ENCODE results near the gene MRAP. TPM values are rescaled to one million over a fixed set of nuclear protein-coding genes. Genes with fewer than 3 reads are reported as not detected.
"Not testable (repeated sequence)": the region's sequence is repeated elsewhere in the genome, so short reads cannot be mapped to it uniquely, and the experiment has no call there.

The MRAP gene
- total RNA-seq, 2 experiments from 2014 or later: not detected

- CTCF ChIA-PET: interaction anchor here (1.0 kb wide), 1 partner anchor 298 kb away, joined by 3 read pairs; no protein-coding TSS in a partner anchor
- POLR2A ChIA-PET: interaction anchor here (0.7 kb wide), 1 partner anchor 23 kb away, joined by 4 read pairs; no protein-coding TSS in a partner anchor
Measured at GRCh38 chr21:32302560-32302959, 3.9 kb downstream of the MRAP start.

DNA sequence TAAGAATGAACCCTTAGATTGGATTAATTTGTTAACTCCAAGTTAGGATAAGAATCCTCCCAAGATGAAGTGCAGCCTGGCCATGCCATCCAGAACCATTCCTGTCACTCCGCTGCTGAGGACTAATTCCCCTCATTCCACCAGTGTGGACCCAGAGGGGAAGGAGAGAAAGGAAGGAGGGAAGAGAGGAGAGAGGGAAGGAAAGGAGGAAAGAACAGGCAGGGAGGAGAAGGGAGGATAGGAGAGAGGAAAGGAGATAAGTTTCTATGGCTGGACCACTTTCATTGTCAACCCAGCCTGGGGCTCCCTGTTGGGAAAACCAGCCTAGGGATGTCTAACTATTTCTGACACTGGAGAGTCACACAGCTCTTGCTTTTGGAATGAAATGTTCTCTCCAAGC, 4.7 kb downstream of the MRAP start:
- no peaks in the 10 kb centered on the region for H3K4me1 Mint-ChIP-seq (ENCODE audit: low read depth)
- H3K9me3 Mint-ChIP-seq: no peaks in the 10 kb centered on the region
- peaks cover 29% of the 10 kb centered on the region for H3K36me3 Mint-ChIP-seq
- POLR2A ChIA-PET: interaction anchor here (0.7 kb wide), 1 partner anchor 24 kb away, joined by 4 read pairs; no protein-coding TSS in a partner anchor
- CTCF ChIA-PET: interaction anchor here (1.0 kb wide), 1 partner anchor 297 kb away, joined by 3 read pairs; no protein-coding TSS in a partner anchor
- DNase-seq: no peak
- H3K4me3 Mint-ChIP-seq: no peak overlapping the region
- no peaks in the 10 kb centered on the region for H3K27me3 Mint-ChIP-seq
- intact Hi-C loops (cut with micrococcal nuclease): no loop called here
- H3K27ac Mint-ChIP-seq: no peak overlapping the region

More at GRCh38 chr21:32302560-32302959, 3.9 kb downstream of the MRAP start:
- no peak overlapping the region for H3K27ac Mint-ChIP-seq
- no peak overlapping the region for H3K4me3 Mint-ChIP-seq
- peaks cover 29% of the 10 kb centered on the region for H3K36me3 Mint-ChIP-seq
- H3K9me3 Mint-ChIP-seq: no peaks in the 10 kb centered on the region
- no peak for DNase-seq
- H3K27me3 Mint-ChIP-seq: no peaks in the 10 kb centered on the region
- no peaks in the 10 kb centered on the region for H3K4me1 Mint-ChIP-seq (ENCODE audit: low read depth)
- intact Hi-C loops (cut with micrococcal nuclease): no loop called here

DNA sequence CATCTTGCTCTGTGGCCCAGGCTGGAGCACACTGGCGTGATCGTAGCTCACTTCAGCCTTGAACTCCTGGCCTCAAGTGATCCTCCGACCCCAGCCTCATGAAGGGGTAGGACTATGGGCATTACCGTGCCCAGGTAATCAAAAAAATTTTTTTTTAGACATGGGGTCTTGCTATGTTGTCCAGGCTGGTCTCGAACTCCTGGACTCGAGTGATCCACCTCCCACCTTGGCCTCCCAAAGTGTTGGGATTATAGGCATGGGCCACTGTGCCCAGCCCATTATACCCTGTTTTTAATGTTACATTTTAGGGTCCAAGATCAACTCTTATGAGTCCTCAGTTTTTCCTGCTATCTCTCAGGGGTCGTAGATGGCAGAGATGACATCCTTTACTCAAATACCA, 6.3 kb downstream of the MRAP start:
- H3K4me3 Mint-ChIP-seq: no peak overlapping the region
- ChIA-PET CTCF (no interaction called here), POLR2A (no interaction called here)
- no peak overlapping the region for H3K27ac Mint-ChIP-seq
- no peaks in the 10 kb centered on the region for H3K9me3 Mint-ChIP-seq
- H3K4me1 Mint-ChIP-seq (ENCODE audit: low read depth): no peaks in the 10 kb centered on the region
- no peaks in the 10 kb centered on the region for H3K27me3 Mint-ChIP-seq
- intact Hi-C loops (cut with micrococcal nuclease): no loop called here
- DNase-seq: no peak
- peaks cover 25% of the 10 kb centered on the region for H3K36me3 Mint-ChIP-seq

DNA sequence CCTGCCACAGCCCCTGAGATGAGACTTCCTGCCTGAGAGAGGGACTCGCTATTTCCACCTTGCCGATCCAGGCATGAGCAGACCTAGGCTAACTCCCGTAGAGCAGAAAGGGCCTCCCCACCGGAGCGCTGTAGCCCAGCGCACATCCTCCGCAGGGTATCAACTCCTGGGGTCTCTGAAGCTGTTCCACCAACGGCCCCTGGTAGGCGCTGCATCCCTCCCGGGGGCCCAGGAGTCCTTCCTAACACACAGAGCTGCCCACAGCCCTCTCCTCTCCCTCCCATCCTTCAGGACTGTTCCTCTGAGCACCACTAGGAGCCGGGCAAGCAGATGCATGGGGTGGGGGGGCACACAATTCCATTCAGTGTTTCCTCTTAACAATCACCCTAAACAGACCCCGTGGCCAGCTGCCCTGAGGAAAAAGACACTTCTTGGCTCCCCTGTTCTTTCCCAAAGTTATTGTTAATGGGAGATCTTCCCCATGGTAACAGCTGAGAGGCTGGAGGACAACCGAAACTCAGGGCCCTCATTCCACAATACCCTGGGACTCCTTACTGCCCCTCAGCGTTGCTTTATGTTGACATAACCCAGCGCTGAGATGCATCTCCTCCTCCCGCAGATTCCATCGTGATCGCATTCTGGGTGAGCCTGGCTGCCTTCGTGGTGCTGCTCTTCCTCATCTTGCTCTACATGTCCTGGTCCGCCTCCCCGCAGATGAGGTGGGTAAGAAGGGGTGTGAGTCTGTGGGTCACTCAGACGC, 7.5 kb downstream of the MRAP start:
- ChIA-PET POLR2A (interaction anchor here (0.6 kb wide), 1 partner anchor 934 kb away, joined by 3 read pairs; no protein-coding TSS in a partner anchor), CTCF (no interaction called here)
- Mint-ChIP-seq H3K4me1 (ENCODE audit: low read depth) (peaks cover 4% of the 10 kb centered on the region), H3K27ac (no peak overlapping the region), H3K9me3 (no peaks in the 10 kb centered on the region), H3K36me3 (peaks cover 20% of the 10 kb centered on the region), H3K4me3 (no peak overlapping the region), H3K27me3 (no peaks in the 10 kb centered on the region)
- intact Hi-C loops (cut with micrococcal nuclease): no loop called here
- no peak for DNase-seq

DNA sequence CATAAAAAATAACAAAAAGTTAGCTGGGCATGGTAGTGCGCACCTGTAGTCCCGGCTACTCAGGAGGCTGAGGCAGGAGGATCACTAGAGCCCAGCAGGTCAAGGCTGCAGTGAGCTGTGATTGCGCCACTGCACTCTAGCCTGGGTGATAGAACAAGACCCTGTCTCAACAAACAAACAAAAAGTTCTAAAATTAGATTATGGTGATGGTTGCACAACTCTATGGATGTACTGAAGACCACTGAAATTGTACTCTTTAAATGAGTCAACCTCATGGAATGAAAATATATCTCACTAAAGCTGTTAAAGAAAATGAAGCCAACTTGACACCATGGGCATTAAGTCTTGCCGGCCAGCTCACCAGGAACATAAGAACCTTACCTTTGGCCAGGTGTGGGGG, 9.1 kb downstream of the MRAP start:
- ChIA-PET CTCF (interaction anchor here (0.7 kb wide), 1 partner anchor 16 kb away, joined by 4 read pairs; no protein-coding TSS in a partner anchor), POLR2A (no interaction called here)
- intact Hi-C loops (cut with micrococcal nuclease): no loop called here
- no peaks in the 10 kb centered on the region for H3K9me3 Mint-ChIP-seq
- peaks cover 26% of the 10 kb centered on the region for H3K36me3 Mint-ChIP-seq
- H3K4me1 Mint-ChIP-seq (ENCODE audit: low read depth): peaks cover 4% of the 10 kb centered on the region
- H3K27ac Mint-ChIP-seq: no peak overlapping the region
- DNase-seq: no peak
- H3K4me3 Mint-ChIP-seq: no peak overlapping the region
- no peaks in the 10 kb centered on the region for H3K27me3 Mint-ChIP-seq

GRCh38 chr21:32308696-32309095, 10.0 kb downstream of the MRAP start:
- POLR2A ChIA-PET: no interaction called here

DNA sequence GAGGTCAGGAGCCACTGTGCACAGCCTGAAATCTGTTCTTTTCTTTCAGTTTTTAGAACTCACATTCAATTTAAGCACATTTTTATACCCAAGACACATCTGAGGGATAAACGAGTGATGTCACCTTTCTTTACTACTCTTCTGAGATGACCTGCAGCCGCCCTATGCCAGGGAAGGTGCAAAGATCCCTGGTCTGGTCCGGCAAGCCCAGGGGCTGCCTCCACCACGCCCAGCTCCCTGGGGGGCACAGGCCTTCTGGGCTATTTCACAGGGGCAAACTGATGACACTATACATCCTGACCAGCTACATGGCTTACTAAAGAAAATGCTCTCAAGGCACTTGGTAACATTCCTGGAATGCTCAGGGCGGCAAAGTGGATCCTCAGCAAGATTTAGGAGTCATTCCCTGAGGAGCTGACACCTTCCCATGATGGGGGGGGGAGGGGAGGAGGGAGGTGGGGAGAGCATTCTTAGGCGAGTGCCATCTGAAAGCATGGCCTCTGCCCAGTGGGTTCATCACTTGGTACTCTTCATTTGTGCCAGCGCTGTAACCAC, 11.3 kb downstream of the MRAP start:
- no peak for DNase-seq
- no peaks in the 10 kb centered on the region for H3K9me3 Mint-ChIP-seq
- no peaks in the 10 kb centered on the region for H3K27me3 Mint-ChIP-seq
- H3K4me3 Mint-ChIP-seq: no peak overlapping the region
- POLR2A ChIA-PET: no interaction called here
- intact Hi-C loops (cut with micrococcal nuclease): no loop called here
- H3K36me3 Mint-ChIP-seq: peaks cover 32% of the 10 kb centered on the region
- H3K27ac Mint-ChIP-seq: no peak overlapping the region
- peaks cover 4% of the 10 kb centered on the region for H3K4me1 Mint-ChIP-seq (ENCODE audit: low read depth)
- CTCF ChIA-PET: no interaction called here

More at GRCh38 chr21:32308696-32309095, 10.0 kb downstream of the MRAP start:
- Mint-ChIP-seq H3K9me3 (no peaks in the 10 kb centered on the region), H3K27me3 (no peaks in the 10 kb centered on the region), H3K27ac (no peak overlapping the region), H3K4me3 (no peak overlapping the region), H3K4me1 (ENCODE audit: low read depth) (peaks cover 4% of the 10 kb centered on the region), H3K36me3 (peaks cover 26% of the 10 kb centered on the region)
- intact Hi-C loops (cut with micrococcal nuclease): no loop called here
- no peak for DNase-seq
- CTCF ChIA-PET: no interaction called here

GRCh38 chr21:32310976-32311375, 12.3 kb downstream of the MRAP start:
- H3K27me3 Mint-ChIP-seq; POLR2A ChIA-PET; H3K9me3 Mint-ChIP-seq; intact Hi-C loops (cut with micrococcal nuclease); H3K4me1 Mint-ChIP-seq (ENCODE audit: low read depth); H3K27ac Mint-ChIP-seq; H3K4me3 Mint-ChIP-seq: not testable (repeated sequence)
- peaks cover 30% of the 10 kb centered on the region for H3K36me3 Mint-ChIP-seq
- CTCF ChIA-PET: interaction anchor here (0.6 kb wide), 1 partner anchor 89 kb away, joined by 3 read pairs; no protein-coding TSS in a partner anchor
- DNase-seq: peak; percentile 16

GRCh38 chr21:32311621-32312020, 13.0 kb downstream of the MRAP start:
- no peak overlapping the region for H3K27ac Mint-ChIP-seq
- intact Hi-C loops (cut with micrococcal nuclease): no loop called here
- POLR2A ChIA-PET: no interaction called here
- H3K4me3 Mint-ChIP-seq: no peak overlapping the region
- H3K4me1 Mint-ChIP-seq (ENCODE audit: low read depth): peaks cover 4% of the 10 kb centered on the region
- DNase-seq: no peak
- no peaks in the 10 kb centered on the region for H3K27me3 Mint-ChIP-seq
- H3K9me3 Mint-ChIP-seq: no peaks in the 10 kb centered on the region
- CTCF ChIA-PET: interaction anchor here (0.6 kb wide), 1 partner anchor 89 kb away, joined by 3 read pairs; no protein-coding TSS in a partner anchor
- H3K36me3 Mint-ChIP-seq: peaks cover 27% of the 10 kb centered on the region

DNA sequence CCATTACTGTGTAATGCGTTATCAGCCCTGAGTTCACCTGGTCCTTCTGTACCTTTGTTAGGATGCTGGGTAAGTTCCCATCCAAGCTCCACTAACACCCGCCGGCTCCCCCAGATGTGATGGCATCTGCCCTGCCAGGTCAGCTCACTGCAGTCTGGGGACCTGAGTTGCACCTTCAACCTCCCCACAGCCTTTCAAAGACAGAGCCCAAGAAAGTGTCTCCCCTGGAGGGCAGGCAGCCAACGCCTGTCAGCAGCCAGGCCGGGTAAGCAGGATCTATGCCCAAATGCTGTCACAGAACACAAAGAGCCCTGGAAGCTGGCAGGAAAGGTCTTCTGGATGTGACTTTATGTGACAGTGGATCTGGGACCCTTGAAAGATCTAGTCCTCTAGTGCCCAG, 13.7 kb downstream of the MRAP start:
- H3K4me3 Mint-ChIP-seq: no peak overlapping the region
- H3K36me3 Mint-ChIP-seq: peaks cover 30% of the 10 kb centered on the region
- H3K27me3 Mint-ChIP-seq: no peaks in the 10 kb centered on the region
- POLR2A ChIA-PET: no interaction called here
- no peak overlapping the region for H3K27ac Mint-ChIP-seq
- CTCF ChIA-PET: no interaction called here
- DNase-seq: no peak
- no peaks in the 10 kb centered on the region for H3K9me3 Mint-ChIP-seq
- intact Hi-C loops (cut with micrococcal nuclease): no loop called here
- peaks cover 4% of the 10 kb centered on the region for H3K4me1 Mint-ChIP-seq (ENCODE audit: low read depth)

DNA sequence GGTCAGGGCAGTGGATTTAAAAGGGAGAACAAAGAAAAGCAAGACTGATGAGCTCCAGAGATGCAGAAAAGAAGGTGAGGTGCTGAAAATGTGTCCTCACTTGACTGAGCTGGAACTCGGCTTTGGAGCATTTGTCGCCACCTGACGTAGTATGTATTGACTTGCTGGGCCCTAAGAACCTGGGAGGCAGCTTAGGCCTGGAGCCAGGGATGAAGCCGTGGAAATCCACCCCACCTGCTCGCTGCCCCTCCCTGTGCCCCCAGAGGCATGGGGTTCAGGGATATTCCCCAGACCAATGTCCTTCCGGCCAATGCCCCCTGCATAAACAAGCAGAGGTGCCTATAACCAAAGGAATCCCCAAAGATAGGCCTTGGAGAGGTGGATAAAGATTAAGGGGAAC, 14.3 kb downstream of the MRAP start:
- ChIA-PET POLR2A (no interaction called here), CTCF (no interaction called here)
- no peaks in the 10 kb centered on the region for H3K9me3 Mint-ChIP-seq
- intact Hi-C loops (cut with micrococcal nuclease): no loop called here
- H3K27ac Mint-ChIP-seq: no peak overlapping the region
- H3K27me3 Mint-ChIP-seq: no peaks in the 10 kb centered on the region
- DNase-seq: no peak
- H3K4me3 Mint-ChIP-seq: no peak overlapping the region
- peaks cover 34% of the 10 kb centered on the region for H3K36me3 Mint-ChIP-seq
- H3K4me1 Mint-ChIP-seq (ENCODE audit: low read depth): peaks cover 4% of the 10 kb centered on the region

GRCh38 chr21:32314806-32315205, 16.2 kb downstream of the MRAP start:
- Mint-ChIP-seq H3K4me3 (no peak overlapping the region), H3K36me3 (peaks cover 50% of the 10 kb centered on the region), H3K9me3 (no peaks in the 10 kb centered on the region), H3K27ac (no peak overlapping the region), H3K27me3 (no peaks in the 10 kb centered on the region), H3K4me1 (ENCODE audit: low read depth) (peaks cover 4% of the 10 kb centered on the region)
- ChIA-PET CTCF (no interaction called here), POLR2A (no interaction called here)
- DNase-seq: no peak
- intact Hi-C loops (cut with micrococcal nuclease): no loop called here

Measured in activated CD4-positive, alpha-beta memory T cell treated with anti-CD3 and anti-CD28 coated beads for 36 hours (primary cell).